Thyroid gland (tissue), 4 donors: ENCODE measurements around the gene ITGA8.

Experiments used
- CTCF ChIP-seq, 6 experiments: fragments of 200-600 bp in 3 of 6; fragments of 450-650 bp in 3 of 6; sonication (generic) in 3 of 6; IDR thresholded peaks; one replicate each; pipeline ENCODE4 v1.5.1; 2016 to 2019; ENCODE audit warnings: antibody characterized with exemption in 6 of 6, mild to moderate bottlenecking in 2 of 6, inconsistent platforms in 1 of 6, moderate library complexity in 1 of 6
- POLR2A ChIP-seq, 2 donors: fragments of 450-650 bp; IDR thresholded peaks; one replicate each; pipeline ENCODE4 v1.6.1; 2017; ENCODE audit warnings: antibody characterized with exemption in 2 of 2, mild to moderate bottlenecking in 2 of 2, moderate library complexity in 1 of 2

GRCh38 chr10:15542817-15543216 is 176.9 kb downstream of the ITGA8 start:
- no peak for TF ChIP-seq CTCF (IDR thresholded peaks at IDR 0.05)
- no peak for TF ChIP-seq POLR2A (IDR thresholded peaks at IDR 0.05)
